NCI-H1930 (cell line): ENCODE measurements around the gene BRD8.

Experiments used
- DNase-seq, 2 experiments: peaks; one replicate each; lab custom pipeline; 2025; lab: John Stamatoyannopoulos, UW

The BRD8 gene

GRCh38 chr5:138096997-138097828 is 81.2 kb downstream of the BRD8 start:
- DNase-seq, result no peak

DNA sequence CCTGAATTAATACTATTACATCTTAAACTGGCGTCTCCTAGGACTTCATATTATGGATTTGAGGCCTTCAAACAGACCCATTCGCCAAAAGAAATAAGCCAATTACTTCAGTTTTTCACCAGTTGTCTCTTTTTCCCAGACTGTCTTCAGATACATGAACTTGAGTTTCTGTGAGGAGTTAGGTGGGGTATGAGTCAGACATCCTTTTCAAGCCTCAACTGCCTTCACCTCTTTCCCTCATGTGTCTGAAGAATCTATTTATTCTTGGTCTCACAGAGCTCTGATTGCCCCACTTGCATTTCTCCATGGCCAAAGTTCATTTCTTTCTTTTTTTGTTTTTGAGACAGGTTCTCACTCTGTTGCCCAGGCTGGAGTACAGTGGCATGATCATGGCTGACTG is 82.1 kb downstream of the BRD8 start:
- no peak for DNase-seq

DNA sequence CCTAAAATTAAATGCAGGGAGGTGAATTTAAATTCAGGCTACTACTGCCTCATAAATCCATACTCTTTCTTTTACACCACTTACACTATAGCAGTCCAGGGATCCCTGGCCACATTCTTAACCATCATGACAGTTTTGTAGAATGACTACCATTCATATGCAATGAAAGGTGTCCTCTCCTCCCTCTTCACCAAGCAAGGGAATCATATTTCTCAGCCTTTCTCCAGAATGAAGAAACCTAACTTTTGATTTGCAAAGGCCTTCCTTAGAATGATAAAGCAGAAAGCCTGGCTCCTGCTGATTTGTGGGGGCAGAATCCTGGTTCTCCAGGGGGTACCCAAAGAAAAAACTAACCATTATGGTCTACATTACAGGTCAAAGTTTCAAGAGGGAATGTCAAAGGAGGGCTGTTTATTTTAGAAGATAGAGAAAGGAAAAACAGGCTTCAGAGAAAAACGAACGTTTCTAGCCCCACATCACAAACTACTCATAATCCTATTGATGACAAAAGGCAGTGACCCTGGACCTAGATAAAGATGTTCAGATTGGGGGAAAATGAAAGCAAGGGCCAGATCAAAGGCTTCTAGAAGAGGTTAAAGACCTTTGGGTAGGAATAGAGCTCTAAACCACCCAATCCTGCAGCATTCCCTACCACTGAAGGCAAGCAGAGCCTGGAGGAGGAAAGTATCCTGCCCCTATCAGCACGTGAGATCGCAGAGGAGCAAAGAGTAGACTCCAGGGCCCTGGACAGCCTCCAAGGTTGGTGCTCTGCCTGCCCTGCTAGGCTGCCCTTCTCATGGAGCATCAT is 83.1 kb downstream of the BRD8 start:
- no peak for DNase-seq

- DNase-seq, result no peak
These were observed 85.4 kb downstream of the BRD8 start for GRCh38 chr5:138093036-138093435.

GRCh38 chr5:138092301-138092700 is 86.1 kb downstream of the BRD8 start:
- DNase-seq, result no peak

DNA sequence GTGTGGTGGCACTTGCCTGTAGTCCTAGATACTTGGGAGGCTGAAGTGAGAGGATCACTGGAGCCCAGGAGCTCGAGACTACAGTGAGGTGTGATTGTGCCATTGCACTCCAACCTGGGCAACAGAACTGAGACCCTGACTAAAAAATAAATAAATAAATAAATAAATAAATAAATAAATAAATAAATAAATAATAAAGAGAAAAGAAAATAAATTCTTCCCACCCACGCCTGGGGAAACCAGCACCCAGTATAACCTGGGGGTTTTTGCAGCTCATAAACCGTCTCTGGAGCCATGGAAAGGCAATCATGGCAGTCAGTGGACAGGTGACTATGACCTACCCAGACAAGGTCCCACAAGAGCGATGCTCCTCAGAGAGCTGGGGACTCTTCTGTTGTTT is 86.7 kb downstream of the BRD8 start:
- no peak for DNase-seq
